Measurements from ENCODE around the gene NRG2.

NRG2 gene

DNA sequence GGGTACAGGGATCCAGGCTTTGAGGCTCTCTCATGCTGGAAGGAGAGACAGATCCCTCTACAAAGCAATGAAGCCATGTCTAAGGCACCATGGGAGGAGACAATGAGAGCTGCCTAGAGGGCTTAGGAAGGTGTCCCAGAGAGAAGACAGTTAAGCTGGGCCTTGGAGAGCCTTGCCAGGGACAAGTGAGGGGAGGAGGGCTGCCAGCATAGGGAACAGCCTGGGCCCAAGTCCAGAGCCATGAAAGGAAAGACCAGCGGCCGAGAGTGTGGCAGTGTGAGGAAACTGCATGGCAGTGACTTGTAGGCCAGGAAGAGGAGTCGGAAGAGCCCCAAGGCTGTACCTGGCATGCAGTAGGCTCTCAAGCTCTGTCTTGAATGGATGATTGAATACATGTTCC, 159.0 kb downstream of the NRG2 start:
- no peak for DNase-seq (ENCODE audit: low read depth)
- no peak overlapping the region for H3K4me3 ChIP-seq (ENCODE audit: low read depth, low read length)
- TF ChIP-seq, protein P1, sequence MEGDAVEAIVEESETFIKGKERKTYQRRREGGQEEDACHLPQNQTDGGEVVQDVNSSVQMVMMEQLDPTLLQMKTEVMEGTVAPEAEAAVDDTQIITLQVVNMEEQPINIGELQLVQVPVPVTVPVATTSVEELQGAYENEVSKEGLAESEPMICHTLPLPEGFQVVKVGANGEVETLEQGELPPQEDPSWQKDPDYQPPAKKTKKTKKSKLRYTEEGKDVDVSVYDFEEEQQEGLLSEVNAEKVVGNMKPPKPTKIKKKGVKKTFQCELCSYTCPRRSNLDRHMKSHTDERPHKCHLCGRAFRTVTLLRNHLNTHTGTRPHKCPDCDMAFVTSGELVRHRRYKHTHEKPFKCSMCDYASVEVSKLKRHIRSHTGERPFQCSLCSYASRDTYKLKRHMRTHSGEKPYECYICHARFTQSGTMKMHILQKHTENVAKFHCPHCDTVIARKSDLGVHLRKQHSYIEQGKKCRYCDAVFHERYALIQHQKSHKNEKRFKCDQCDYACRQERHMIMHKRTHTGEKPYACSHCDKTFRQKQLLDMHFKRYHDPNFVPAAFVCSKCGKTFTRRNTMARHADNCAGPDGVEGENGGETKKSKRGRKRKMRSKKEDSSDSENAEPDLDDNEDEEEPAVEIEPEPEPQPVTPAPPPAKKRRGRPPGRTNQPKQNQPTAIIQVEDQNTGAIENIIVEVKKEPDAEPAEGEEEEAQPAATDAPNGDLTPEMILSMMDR (IDR thresholded peaks at IDR 0.05; ENCODE audit: control insufficient read depth, extremely low read depth, insufficient read depth), result no peak

DNA sequence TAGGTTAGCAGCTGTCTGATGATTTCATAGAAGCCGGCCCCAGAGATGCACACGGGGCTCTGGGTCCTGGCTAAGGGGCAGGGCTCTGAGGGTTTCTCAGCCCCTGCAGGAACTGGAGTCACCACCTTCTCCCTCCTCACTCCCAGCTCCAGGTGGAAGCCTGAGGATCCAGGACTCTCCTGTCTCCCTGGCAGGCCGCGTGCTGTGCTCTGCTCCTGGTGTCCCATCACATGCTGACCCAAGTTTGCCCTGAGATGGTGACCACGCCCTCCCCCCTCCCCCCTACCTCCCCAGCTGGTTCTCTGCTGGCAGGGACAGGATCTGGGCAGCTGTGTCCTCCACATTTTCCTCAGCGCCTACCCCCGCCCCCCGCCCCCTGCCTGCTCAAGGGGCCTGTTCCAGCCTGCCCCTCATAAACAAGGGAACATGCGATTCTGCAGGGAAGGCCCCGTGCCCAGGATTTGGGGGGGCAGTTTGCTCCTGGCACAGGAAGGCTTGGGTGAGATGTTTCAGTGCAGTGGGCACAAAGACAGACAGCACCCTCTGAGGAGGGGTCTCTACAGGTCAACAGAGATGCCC, 160.0 kb downstream of the NRG2 start:
- no peak for DNase-seq (ENCODE audit: low read depth)
- H3K4me3 ChIP-seq (ENCODE audit: low read depth, low read length), result no peak overlapping the region
- TF ChIP-seq, protein P1 (IDR thresholded peaks at IDR 0.05; ENCODE audit: control insufficient read depth, extremely low read depth, insufficient read depth), result no peak

DNA sequence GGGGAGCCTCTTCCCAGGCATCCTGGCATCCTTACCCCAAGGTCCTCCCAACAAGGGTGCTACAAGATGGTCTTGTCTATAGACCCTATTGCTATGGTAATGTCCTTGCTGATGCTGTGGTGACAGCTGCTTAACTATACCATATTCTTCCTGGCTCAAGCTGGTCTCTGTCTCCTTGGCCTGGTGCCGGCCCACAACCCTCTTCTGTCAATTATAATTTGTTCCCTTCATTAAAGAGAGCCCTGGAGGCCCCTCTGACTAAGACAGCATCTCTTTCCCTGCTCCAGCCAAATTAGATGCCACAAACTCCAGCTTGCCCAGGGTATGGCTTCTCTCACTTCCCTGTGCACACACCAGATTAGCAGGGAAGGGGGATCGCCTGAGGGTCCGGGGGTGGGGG, 160.8 kb downstream of the NRG2 start:
- no peak for DNase-seq (ENCODE audit: low read depth)
- no peak overlapping the region for H3K4me3 ChIP-seq (ENCODE audit: low read depth, low read length)
- TF ChIP-seq, protein P1 (IDR thresholded peaks at IDR 0.05; ENCODE audit: control insufficient read depth, extremely low read depth, insufficient read depth), result no peak

DNA sequence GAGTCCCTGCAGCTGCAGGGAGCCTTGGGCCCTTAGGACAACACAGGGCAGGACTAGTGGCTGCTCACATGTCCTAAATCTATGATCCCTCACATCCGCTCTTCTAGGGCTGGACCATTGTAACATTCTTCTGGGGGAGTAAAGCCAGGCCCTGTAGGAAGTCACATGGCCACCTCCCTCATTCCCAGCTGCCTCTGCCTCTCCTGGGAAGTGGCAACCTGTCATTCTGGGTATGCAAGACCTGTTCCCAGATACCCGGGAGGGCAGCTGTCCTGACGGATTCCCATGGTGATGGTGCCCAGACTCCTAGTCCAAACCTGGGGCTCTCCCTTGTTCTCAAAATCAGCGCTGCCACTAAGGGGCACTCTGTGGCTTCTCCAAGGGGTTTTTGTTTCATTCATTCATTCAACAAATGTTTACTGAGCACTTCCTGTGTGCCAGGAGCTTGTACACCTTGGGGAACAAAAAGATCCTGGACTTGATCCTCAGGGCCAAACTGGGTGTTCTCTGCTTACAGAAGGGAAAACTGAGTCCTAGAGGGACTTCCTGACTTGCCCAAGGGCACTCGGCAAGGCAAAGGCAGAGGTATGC, 161.9 kb downstream of the NRG2 start:
- no peak overlapping the region for H3K4me3 ChIP-seq (ENCODE audit: low read depth, low read length)
- TF ChIP-seq, protein P1 (IDR thresholded peaks at IDR 0.05; ENCODE audit: control insufficient read depth, extremely low read depth, insufficient read depth), result no peak
- DNase-seq (ENCODE audit: low read depth), result no peak

DNA sequence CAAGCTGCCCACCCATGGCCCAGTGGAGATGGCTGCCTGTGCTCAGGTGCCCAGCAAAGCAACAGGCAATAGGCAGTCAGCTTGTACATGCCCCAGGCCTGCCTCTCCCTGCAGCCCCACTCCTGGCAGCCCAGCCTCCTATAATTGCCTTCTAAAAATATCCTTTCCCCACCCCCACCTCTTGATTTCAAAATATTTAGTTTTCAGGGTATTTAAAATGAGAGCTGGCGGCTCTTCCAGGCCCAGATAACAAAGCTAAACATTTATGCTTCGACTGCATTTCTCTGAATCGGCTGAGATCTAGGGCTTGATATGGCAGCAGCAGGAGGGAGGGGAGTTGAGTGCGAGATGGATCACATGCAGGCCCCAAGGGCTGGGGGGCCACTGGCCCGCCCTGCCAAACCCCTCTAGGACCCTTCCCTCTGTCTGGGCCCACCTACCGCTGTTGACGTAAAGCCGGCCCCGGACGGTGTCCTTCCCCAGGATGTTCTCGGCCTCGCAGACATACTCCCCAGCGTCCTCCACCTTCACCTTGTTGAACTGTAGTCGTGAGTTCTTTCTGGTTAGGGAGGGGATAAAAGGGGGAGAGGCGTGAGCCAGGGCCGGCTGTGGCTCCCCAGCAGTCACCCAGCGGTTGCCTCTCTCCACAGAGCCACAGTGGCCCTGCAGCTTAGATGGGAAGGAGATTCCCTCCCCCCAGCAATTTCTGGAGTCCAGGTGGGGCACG, 162.5 kb downstream of the NRG2 start:
- H3K4me3 ChIP-seq (ENCODE audit: low read depth, low read length), result no peak overlapping the region
- TF ChIP-seq, protein P1 (IDR thresholded peaks at IDR 0.05; ENCODE audit: control insufficient read depth, extremely low read depth, insufficient read depth), result no peak
- no peak for DNase-seq (ENCODE audit: low read depth)

DNA sequence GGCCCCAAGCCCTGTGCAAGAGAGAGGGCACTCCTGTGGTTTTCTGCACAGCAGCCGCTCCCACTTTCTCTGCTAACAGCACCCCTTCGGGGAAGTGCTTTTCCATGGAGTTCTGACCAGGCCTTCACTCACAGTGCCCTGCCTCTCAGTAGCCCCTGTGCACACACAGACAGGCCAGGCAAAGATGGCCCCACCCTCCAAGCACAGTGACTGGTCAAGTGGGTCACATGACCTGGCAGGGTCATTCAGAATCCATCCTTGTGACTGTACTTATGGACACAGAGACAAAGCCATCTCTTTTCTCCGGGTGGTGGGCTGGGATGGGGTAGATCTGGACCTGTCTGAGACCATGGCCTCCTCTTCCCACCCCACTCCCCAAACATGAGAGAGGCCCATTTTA, 165.0 kb downstream of the NRG2 start:
- H3K4me3 ChIP-seq (ENCODE audit: low read depth, low read length), result no peak overlapping the region
- DNase-seq (ENCODE audit: low read depth), result no peak
- TF ChIP-seq, protein P1 (IDR thresholded peaks at IDR 0.05; ENCODE audit: control insufficient read depth, extremely low read depth, insufficient read depth), result no peak
